HepG2 (cell line): Measurements from ENCODE around the gene NUDT14. TPM values are rescaled to one million over a fixed set of nuclear protein-coding genes. Genes with fewer than 3 reads are reported as not detected.

Experiments used
- ATAC-seq: fragments of 200-7000 bp; cut with Tn5 transposase; 3 replicates; pipeline ENCODE4 v1.9.1; 2020; ENCODE audit warnings: mild to moderate bottlenecking, moderate library complexity
- BruUV-seq: library from RNA; stranded (reverse); fragments of 400-500 nt; replicated peaks from 2 replicates; lab custom pipeline; 2021; lab: Mats Ljungman, UMichigan
- CTCF ChIA-PET: fragments of 300-600 bp; formaldehyde crosslinking; extraction: SDS; loops from one replicate; lab custom pipeline; 2021; ENCODE audit warnings: low total read pairs, inconsistent platforms, low intra/inter-chr PET ratio; lab: Yijun Ruan, JAX
- POLR2A ChIA-PET: fragments of 350-600 bp; sonication (Branson Sonifier 250); formaldehyde crosslinking; loops from one replicate; lab custom pipeline; 2020; ENCODE audit warnings: antibody characterized with exemption, inconsistent platforms; lab: Yijun Ruan, JAX
- DNase-seq: peaks from one replicate; pipeline ENCODE4 v3.0.0-alpha.2; 2015; ENCODE audit warnings: low spot score
- FAIRE-seq: peaks from 3 replicates; lab custom pipeline; 2011; peaks lifted over from hg19 to GRCh38; lab: Jason Lieb, UNC
- H2AFZ ChIP-seq: one replicate; pipeline ENCODE4 v1.6.1; 2011; ENCODE audit warnings: low read length, inconsistent platforms
- H3K27ac ChIP-seq: fragments of 300-600 bp; 3 replicates; pipeline ENCODE4 v1.8.0; 2011; ENCODE audit warnings: mixed run types, mild to moderate bottlenecking, mixed read lengths, low read length, inconsistent platforms; ENCODE audit not compliant: insufficient read depth; ENCODE audit errors: extremely low read length
- H3K27me3 ChIP-seq, 2 experiments: fragments of 200-600 bp in 1 of 2; 2 replicates in 1 of 2; 3 replicates in 1 of 2; pipeline versions ENCODE4 v1.6.0 to v1.8.0; 2011; ENCODE audit warnings: low read length in 2 of 2, mild to moderate bottlenecking in 2 of 2, moderate library complexity in 2 of 2, inconsistent platforms in 1 of 2; ENCODE audit not compliant: insufficient read depth in 2 of 2, control insufficient read depth in 1 of 2
- H3K36me3 ChIP-seq, 2 experiments: fragments of 200-600 bp in 1 of 2; replicated peaks in 1 of 2; 2 replicates in 1 of 2; 3 replicates in 1 of 2; pipeline versions ENCODE4 v1.5.1 to v1.8.0; 2011; ENCODE audit warnings: low read length in 2 of 2, inconsistent platforms in 1 of 2; ENCODE audit not compliant: insufficient read depth in 2 of 2, control insufficient read depth in 1 of 2
- H3K4me1 ChIP-seq: 2 replicates; pipeline ENCODE4 v1.5.1; 2012; ENCODE audit warnings: low read length, inconsistent platforms; ENCODE audit not compliant: insufficient read depth
- H3K4me2 ChIP-seq: 2 replicates; pipeline ENCODE4 v1.6.0; 2011; ENCODE audit warnings: low read depth, low read length, inconsistent platforms
- H3K4me3 ChIP-seq, 3 experiments: fragments of 200-600 bp in 1 of 3; sonication (generic), shearing (Covaris generic) in 1 of 3; replicated peaks in 1 of 3; 2 replicates each; pipeline ENCODE4 v1.5.1; 2011 to 2016; ENCODE audit warnings: low read length in 3 of 3, inconsistent platforms in 2 of 3, low read depth in 2 of 3, mild to moderate bottlenecking in 2 of 3, control low read depth in 1 of 3, mixed read lengths in 1 of 3; ENCODE audit not compliant: insufficient read depth in 1 of 3
- H3K79me2 ChIP-seq: one replicate; pipeline ENCODE4 v1.6.1; 2011; ENCODE audit warnings: low read length, inconsistent platforms; ENCODE audit not compliant: insufficient read depth
- H3K9ac ChIP-seq: 2 replicates; pipeline ENCODE4 v1.6.0; 2011; ENCODE audit warnings: mild to moderate bottlenecking, low read depth, low read length, inconsistent platforms; ENCODE audit not compliant: insufficient read depth
- H3K9me3 ChIP-seq: 2 replicates; pipeline ENCODE4 v1.5.1; 2012; ENCODE audit warnings: mild to moderate bottlenecking, low read length
- H4K20me1 ChIP-seq: 2 replicates; pipeline ENCODE4 v1.6.0; 2011; ENCODE audit warnings: inconsistent platforms, mild to moderate bottlenecking, low read length, moderate library complexity; ENCODE audit not compliant: insufficient read depth
- FOSL1 ChIP-seq: sonication (generic); formaldehyde crosslinking; IDR thresholded peaks from 2 replicates; pipeline ENCODE4 v1.9.0; 2021; ENCODE audit warnings: missing genetic modification reagents, borderline replicate concordance
- KLF15 ChIP-seq: sonication (generic); formaldehyde crosslinking; IDR thresholded peaks from 2 replicates; pipeline ENCODE4 v1.8.1; 2023; ENCODE audit warnings: borderline replicate concordance, mild to moderate bottlenecking, inconsistent platforms, missing genetic modification reagents, mixed read lengths
- MEF2D ChIP-seq: sonication (generic); formaldehyde crosslinking; IDR thresholded peaks from 2 replicates; pipeline ENCODE4 v1.5.1; 2020; ENCODE audit warnings: mild to moderate bottlenecking, missing genetic modification reagents
- MTF2 ChIP-seq: sonication (generic); formaldehyde crosslinking; IDR thresholded peaks from 2 replicates; pipeline ENCODE4 v1.5.0; 2020; ENCODE audit warnings: missing genetic modification reagents, borderline replicate concordance
- ZC3H4 ChIP-seq: sonication (generic); formaldehyde crosslinking; IDR thresholded peaks from 2 replicates; pipeline ENCODE4 v1.4.0; 2020; ENCODE audit warnings: missing genetic modification reagents, borderline replicate concordance
- ZFP37 ChIP-seq: sonication (generic); formaldehyde crosslinking; IDR thresholded peaks from 2 replicates; pipeline ENCODE4 v1.4.0; 2020; ENCODE audit warnings: missing genetic modification reagents, borderline replicate concordance
- ZFP90 ChIP-seq: sonication (generic); formaldehyde crosslinking; IDR thresholded peaks from 2 replicates; pipeline ENCODE4 v1.8.0; 2022; ENCODE audit warnings: missing genetic modification reagents, mild to moderate bottlenecking, inconsistent platforms, borderline replicate concordance
- ZNF20 ChIP-seq: sonication (generic); formaldehyde crosslinking; IDR thresholded peaks from 2 replicates; pipeline ENCODE4 v1.4.0; 2020; ENCODE audit warnings: mild to moderate bottlenecking, moderate library complexity, missing genetic modification reagents
- ZNF251 ChIP-seq: sonication (generic); formaldehyde crosslinking; IDR thresholded peaks from 2 replicates; pipeline ENCODE4 v1.9.0; 2021; ENCODE audit warnings: mild to moderate bottlenecking, missing genetic modification reagents
- ZNF572 ChIP-seq: sonication (generic); formaldehyde crosslinking; IDR thresholded peaks from 2 replicates; pipeline ENCODE4 v1.5.1; 2020; ENCODE audit warnings: mild to moderate bottlenecking, missing genetic modification reagents
- ZNF7 ChIP-seq: IDR thresholded peaks from 2 replicates; pipeline ENCODE4 v1.6.1; 2016; ENCODE audit warnings: missing biosample characterization, missing genetic modification reagents
- WGBS: methylation state at CpG from one replicate; pipeline ENCODE4 v1.1.6; 2017; ENCODE audit warnings: low lambda C conversion rate; 5-methylcytosine and 5-hydroxymethylcytosine counted together
- in situ Hi-C: cut with HindIII; loops from 2 replicates; pipeline ENCODE4 v1.10.0; 2017; ENCODE audit warnings: low pct_unique_long_range_greater_than_20kb; ENCODE audit not compliant: extremely low pct_ligation_motif_present
- intact Hi-C: fragments of 100-400 bp; cut with micrococcal nuclease; formaldehyde crosslinking; loops from one replicate; pipeline ENCODE4 v1.10.0; 2022; ENCODE audit not compliant: unreplicated experiment
- polyA plus RNA-seq, 8 experiments: library from polyadenylated mRNA; depleted of rRNA in 3 of 8; stranded (reverse) in 7 of 8; unstranded in 1 of 8; fragments of >200 nt; fragmentation: Illumina TruSeq in 4 of 8; extraction: Trizol in 4 of 8; gene quantifications; 2 replicates each; pipeline versions ENCODE4 v1.2.1 to v1.2.3, GENCODE V29; 2011 to 2016; ENCODE audit warnings: low read depth in 4 of 8, missing spikeins in 1 of 8, mixed read lengths in 1 of 8; ENCODE audit not compliant: insufficient read depth in 1 of 8
- total RNA-seq, 5 experiments: library from RNA; depleted of rRNA; stranded (reverse); fragments of >200 nt; fragmentation: Illumina TruSeq; extraction: Trizol; gene quantifications; 2 replicates each; pipeline ENCODE4 v1.2.3, GENCODE V29; 2016; ENCODE audit warnings: low read depth in 1 of 5
- TF ChIP-seq, protein P1 (sequence below): sonication (generic); formaldehyde crosslinking; IDR thresholded peaks from 2 replicates; pipeline ENCODE4 v1.9.0; 2021; ENCODE audit warnings: missing genetic modification reagents, mild to moderate bottlenecking, borderline replicate concordance
- TF ChIP-seq, protein P2 (sequence below): sonication (generic); formaldehyde crosslinking; IDR thresholded peaks from 2 replicates; pipeline ENCODE4 v1.5.0; 2020; ENCODE audit warnings: missing genetic modification reagents
- TF ChIP-seq, protein P3 (sequence below): IDR thresholded peaks from 2 replicates; pipeline ENCODE4 v1.6.1; 2016; ENCODE audit warnings: low read depth
- TF ChIP-seq, protein P4 (sequence below): sonication (generic); formaldehyde crosslinking; IDR thresholded peaks from 2 replicates; pipeline ENCODE4 v1.8.0; 2022; ENCODE audit warnings: missing genetic modification reagents, mild to moderate bottlenecking, inconsistent platforms, borderline replicate concordance
- TF ChIP-seq, protein P5 (sequence below): IDR thresholded peaks from 2 replicates; pipeline ENCODE4 v1.6.1; 2016; ENCODE audit warnings: missing compliant biosample characterization, missing genetic modification reagents, borderline replicate concordance
- TF ChIP-seq, protein P6 (sequence below): sonication (generic); formaldehyde crosslinking; IDR thresholded peaks from 2 replicates; pipeline ENCODE4 v1.5.0; 2020; ENCODE audit warnings: missing genetic modification reagents

The NUDT14 gene
- total and polyA plus RNA-seq, 2 of the 13 experiments (the other 11 are each of a cell fraction or from before 2014, with no cell fraction given), result 5.8 to 6.1 TPM

DNA sequence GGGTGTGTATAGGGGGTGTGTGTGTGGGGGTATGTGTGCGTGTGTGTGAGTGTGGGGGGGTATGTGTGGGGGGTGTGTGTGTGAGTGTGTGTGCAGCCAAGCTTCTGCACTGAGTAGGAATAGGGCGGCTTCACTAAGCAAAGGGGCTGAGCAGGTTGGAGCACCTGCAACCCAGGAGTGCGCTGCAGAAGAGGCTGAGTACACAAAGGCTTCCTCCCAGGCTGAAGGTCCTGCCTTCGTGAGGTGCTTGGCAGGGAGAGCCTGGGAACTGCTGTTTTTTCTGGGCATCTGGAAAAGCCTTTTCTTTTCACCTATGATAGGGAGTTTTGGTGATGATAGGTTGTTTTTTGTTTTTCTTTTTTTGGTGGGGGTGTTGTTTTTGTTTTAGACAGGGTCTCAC is 6.0 kb upstream of the NUDT14 start:
- DNase-seq (no peak), FAIRE-seq (no peak), ATAC-seq (no peak)
- peaks cover 6 to 33% of the 10 kb centered on the region in 2 experiments; a peak in 4 of 5 replicates for H3K27me3 ChIP-seq
- H3K4me3 ChIP-seq, result no peak overlapping the region
- 8% methylated on average over 4 of the region's 4 CpGs for WGBS
- no peaks in the 10 kb centered on the region for H3K79me2 ChIP-seq
- H3K4me1 ChIP-seq, result peaks cover 5% of the 10 kb centered on the region; the same call in 1 of the 2 replicates
- H3K9me3 ChIP-seq, result peaks cover 6% of the 10 kb centered on the region; the same call in 1 of the 2 replicates
- ChIA-PET POLR2A (no interaction called here), CTCF (no interaction called here)
- no peak overlapping the region for H3K27ac ChIP-seq
- no peak overlapping the region for H3K4me2 ChIP-seq
- no peaks in the 10 kb centered on the region for H4K20me1 ChIP-seq
- BruUV-seq, result no TSS peak
- intact Hi-C loops (loop anchor here (5.0 kb wide), 1 partner anchor 95 kb away; no protein-coding TSS in a partner anchor), in situ Hi-C loops (no loop called here)
- H3K9ac ChIP-seq, result no peak overlapping the region
- no peaks in the 10 kb centered on the region for H3K36me3 ChIP-seq
- H2AFZ ChIP-seq, result no peak overlapping the region
- TF ChIP-seq, protein P1, sequence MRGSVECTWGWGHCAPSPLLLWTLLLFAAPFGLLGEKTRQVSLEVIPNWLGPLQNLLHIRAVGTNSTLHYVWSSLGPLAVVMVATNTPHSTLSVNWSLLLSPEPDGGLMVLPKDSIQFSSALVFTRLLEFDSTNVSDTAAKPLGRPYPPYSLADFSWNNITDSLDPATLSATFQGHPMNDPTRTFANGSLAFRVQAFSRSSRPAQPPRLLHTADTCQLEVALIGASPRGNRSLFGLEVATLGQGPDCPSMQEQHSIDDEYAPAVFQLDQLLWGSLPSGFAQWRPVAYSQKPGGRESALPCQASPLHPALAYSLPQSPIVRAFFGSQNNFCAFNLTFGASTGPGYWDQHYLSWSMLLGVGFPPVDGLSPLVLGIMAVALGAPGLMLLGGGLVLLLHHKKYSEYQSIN (CRISPR knock-in tag), result no peak
- no peak for TF ChIP-seq ZNF20 (CRISPR knock-in tag)
- TF ChIP-seq, protein P2, sequence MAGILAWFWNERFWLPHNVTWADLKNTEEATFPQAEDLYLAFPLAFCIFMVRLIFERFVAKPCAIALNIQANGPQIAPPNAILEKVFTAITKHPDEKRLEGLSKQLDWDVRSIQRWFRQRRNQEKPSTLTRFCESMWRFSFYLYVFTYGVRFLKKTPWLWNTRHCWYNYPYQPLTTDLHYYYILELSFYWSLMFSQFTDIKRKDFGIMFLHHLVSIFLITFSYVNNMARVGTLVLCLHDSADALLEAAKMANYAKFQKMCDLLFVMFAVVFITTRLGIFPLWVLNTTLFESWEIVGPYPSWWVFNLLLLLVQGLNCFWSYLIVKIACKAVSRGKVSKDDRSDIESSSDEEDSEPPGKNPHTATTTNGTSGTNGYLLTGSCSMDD (CRISPR knock-in tag), result no peak
- TF ChIP-seq ZC3H4 (CRISPR knock-in tag), result no peak
- TF ChIP-seq KLF15, result no peak
- TF ChIP-seq FOSL1 (CRISPR knock-in tag), result no peak
- TF ChIP-seq, protein P3, sequence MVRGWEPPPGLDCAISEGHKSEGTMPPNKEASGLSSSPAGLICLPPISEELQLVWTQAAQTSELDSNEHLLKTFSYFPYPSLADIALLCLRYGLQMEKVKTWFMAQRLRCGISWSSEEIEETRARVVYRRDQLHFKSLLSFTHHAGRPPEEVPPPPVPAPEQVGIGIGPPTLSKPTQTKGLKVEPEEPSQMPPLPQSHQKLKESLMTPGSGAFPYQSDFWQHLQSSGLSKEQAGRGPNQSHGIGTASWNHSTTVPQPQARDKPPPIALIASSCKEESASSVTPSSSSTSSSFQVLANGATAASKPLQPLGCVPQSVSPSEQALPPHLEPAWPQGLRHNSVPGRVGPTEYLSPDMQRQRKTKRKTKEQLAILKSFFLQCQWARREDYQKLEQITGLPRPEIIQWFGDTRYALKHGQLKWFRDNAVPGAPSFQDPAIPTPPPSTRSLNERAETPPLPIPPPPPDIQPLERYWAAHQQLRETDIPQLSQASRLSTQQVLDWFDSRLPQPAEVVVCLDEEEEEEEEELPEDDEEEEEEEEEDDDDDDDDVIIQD (CRISPR knock-in tag), result no peak
- TF ChIP-seq, protein P4, sequence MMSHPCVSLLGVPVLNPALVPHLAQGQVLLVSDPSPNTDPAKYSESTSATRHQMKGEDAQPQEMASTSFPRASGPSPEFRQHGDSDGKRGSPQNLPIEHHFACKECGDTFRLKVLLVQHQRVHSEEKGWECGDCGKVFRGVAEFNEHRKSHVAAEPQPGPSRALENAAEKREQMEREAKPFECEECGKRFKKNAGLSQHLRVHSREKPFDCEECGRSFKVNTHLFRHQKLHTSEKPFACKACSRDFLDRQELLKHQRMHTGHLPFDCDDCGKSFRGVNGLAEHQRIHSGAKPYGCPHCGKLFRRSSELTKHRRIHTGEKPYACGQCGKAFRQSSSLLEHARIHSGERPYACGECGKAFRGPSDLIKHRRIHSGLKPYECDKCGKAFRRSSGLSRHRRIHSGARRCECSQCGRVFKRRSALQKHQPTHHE (CRISPR knock-in tag), result no peak
- TF ChIP-seq ZFP37 (CRISPR knock-in tag), result no peak
- TF ChIP-seq, protein P5, sequence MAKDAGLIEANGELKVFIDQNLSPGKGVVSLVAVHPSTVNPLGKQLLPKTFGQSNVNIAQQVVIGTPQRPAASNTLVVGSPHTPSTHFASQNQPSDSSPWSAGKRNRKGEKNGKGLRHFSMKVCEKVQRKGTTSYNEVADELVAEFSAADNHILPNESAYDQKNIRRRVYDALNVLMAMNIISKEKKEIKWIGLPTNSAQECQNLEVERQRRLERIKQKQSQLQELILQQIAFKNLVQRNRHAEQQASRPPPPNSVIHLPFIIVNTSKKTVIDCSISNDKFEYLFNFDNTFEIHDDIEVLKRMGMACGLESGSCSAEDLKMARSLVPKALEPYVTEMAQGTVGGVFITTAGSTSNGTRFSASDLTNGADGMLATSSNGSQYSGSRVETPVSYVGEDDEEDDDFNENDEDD (CRISPR knock-in tag), result no peak
- no peak for TF ChIP-seq ZNF251 (CRISPR knock-in tag)
- no peak for TF ChIP-seq MEF2D (CRISPR knock-in tag)
- TF ChIP-seq, protein P6, sequence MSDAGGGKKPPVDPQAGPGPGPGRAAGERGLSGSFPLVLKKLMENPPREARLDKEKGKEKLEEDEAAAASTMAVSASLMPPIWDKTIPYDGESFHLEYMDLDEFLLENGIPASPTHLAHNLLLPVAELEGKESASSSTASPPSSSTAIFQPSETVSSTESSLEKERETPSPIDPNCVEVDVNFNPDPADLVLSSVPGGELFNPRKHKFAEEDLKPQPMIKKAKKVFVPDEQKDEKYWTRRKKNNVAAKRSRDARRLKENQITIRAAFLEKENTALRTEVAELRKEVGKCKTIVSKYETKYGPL (CRISPR knock-in tag), result no peak
- TF ChIP-seq ZNF7 (CRISPR knock-in tag), result no peak
- no peak for TF ChIP-seq ZFP90 (CRISPR knock-in tag)
- no peak for TF ChIP-seq ZNF572 (CRISPR knock-in tag)
- no peak for TF ChIP-seq MTF2 (CRISPR knock-in tag)
- TF ChIP-seq, all 625 proteins: peak for 0
